Renal cortex interstitium (tissue), 11 donors: ENCODE measurements around the gene TMCC3. TPM values are rescaled to one million over a fixed set of nuclear protein-coding genes. Genes with fewer than 3 reads are reported as not detected.
"Not testable (repeated sequence)": the region's sequence is repeated elsewhere in the genome, so short reads cannot be mapped to it uniquely, and the experiment has no call there.

ENCODE experiments used
- DNase-seq, 11 donors: peaks; one replicate each; pipeline ENCODE4 v3.0.0-alpha.2; 2013; ENCODE audit warnings: low read depth in 9 of 11, low spot score in 4 of 11; ENCODE audit errors: extremely low read depth in 1 of 11
- polyA plus RNA-seq, 3 donors: library from polyadenylated mRNA; unstranded; fragments of 120-200 nt; gene quantifications; one replicate each; pipeline ENCODE4 v1.2.1, GENCODE V29; 2013; ENCODE audit not compliant: insufficient read length in 3 of 3

TMCC3 gene
- polyA plus RNA-seq, 3 donors = 39.8 to 41.5 (median 40.2) TPM

DNA sequence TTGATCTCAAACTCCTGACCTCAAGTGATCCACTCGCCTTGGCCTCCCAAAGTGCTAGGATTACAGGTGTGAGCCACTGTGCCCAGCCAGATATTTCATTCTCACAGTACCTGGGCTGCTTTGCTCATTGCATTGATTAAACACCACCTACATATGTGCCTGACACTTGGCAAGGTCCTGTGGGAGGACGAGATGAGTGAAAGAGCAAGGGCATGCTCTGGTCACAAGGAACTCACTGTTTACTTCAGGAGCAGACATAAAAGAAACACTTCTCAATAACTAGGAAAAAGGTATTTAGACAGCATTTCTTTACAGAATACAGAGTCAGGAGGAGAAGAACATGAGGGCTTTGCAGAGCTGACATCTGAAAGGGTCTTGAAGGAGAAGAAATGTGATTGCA, 91.7 kb downstream of the TMCC3 start:
- DNase-seq = no peak

DNA sequence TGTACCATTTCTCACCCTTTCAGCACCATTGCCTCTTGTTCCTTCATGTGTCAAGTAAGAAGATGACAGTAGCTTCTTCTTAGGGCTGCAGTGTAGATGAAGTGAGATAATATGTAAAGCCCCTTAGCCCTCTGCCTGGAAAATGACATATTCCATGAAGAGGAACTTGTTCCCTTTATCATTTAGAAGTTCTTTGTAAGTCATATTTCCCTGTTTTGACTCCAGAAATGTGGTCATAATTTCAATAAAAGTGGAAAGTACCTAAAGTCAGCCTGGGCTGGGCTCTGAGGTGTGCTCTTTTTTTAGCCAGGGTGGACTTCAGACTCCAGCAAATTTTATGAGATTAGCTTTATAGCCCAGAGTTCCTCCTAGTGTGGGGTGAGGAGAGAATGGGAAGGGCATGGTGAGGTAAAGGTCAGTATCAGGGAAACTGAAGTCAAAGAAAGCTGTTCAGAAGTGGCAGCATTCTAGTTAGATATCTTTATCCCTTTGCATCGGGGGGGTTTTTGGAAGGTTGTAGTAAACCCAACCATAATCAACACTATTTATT, 92.5 kb downstream of the TMCC3 start:
- DNase-seq = no peak

DNA sequence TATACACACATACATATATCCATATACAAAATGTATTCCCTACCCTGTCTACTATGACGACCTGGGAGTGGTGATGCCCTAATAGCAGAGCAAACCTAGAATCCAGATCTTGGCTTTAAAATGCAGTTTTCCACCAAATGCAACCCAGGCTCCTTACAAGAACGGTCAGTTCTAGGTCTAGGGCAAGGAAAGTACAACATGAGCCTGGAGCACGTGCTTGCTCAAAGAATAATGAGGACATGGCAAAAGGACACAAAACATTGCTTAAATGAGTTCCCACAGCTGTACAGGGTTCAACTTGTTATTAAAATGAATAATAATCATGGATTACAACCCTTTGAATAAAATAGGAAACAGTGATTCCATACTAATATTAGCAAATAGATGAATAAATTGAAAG, 94.7 kb downstream of the TMCC3 start:
- DNase-seq = no peak

DNA sequence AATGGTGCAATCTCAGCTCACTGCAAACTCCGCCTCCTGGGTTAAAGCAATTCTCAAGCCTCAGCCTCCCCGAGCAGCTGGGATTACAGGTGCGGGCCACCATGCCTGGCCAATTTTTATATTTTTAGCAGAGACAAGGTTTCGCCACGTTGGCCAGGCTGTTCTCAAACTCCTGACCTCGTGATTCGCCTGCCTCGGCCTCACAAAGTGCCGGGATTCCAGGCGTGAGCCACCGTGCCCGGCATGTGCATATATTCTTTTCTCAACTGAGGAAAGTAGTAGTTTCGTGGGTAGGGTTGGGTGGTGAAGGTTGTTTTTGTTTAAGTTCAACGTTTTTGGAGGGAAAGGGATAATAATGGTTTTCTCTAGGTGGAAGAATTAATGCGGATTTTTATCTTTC, 96.5 kb downstream of the TMCC3 start:
- DNase-seq = no peak

DNA sequence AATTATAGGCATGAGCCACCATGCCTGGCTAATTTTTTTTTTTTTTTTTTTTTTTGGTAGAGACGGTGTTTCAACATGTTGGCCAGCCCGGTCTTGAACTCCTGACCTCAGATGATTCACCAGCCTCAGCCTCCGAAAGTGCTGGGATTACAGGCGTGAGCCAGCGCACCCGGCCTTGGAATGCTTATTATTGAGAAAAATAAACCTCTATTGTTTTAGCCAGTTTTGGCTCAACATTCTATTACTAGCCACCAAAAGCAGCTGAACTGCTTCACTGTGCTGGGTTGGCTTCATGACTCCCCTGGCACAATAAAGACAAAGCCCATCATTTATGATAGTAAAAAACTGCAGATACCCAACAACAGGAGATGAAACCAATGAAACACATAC, 97.2 kb downstream of the TMCC3 start:
- DNase-seq = no peak

DNA sequence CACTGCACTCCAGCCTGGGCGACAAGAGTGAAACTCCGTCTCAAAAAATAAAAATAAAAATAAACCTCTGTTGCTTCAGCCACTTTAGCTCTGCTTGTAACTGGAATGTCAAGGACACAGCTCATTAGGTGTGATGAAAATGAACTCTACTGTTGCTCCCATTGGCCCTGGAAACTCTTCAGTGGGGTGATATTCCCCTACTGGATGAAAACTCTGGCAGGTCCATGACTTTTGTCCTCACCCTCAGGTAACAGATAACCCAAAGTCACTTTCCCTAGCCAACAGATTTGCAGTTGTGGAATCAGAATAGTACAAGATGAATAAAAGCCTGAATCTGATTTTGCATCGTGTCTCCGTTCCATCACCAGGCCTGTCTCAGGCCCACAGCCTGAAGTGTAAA, 98.5 kb downstream of the TMCC3 start:
- DNase-seq = no peak

DNA sequence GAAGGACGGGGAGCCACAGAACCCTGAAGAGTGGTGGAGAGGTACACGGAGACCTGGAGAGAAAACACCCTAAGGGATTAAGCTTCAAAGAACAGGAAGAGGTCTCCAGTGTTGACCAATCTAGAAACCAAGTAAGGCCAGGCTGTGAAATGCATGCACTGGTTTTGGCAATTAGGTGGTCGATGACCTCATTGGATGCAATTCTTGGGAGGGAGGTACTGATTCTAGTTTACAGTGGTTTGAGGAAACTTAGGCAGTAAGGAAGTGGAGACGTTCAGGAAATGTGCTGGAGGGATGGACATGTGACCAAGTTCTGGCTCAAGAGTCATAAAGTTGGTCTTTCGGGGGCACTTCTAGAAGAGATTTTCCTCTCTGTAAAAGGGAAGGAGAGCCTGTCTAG, 99.4 kb downstream of the TMCC3 start:
- DNase-seq = no peak

DNA sequence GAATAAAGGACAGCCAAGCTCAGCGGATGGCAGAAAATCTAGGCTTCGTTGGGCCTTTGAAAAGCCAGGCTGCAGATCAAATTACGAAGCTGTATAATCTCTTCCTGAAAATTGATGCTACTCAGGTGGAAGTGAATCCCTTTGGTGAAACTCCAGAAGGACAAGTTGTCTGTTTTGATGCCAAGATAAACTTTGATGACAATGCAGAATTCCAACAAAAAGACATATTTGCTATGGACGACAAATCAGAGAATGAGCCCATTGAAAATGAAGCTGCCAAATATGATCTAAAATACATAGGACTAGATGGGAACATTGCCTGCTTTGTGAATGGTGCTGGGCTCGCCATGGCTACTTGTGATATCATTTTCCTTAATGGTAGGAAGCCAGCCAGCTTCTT, 101.5 kb downstream of the TMCC3 start:
- not testable (repeated sequence) for DNase-seq

DNA sequence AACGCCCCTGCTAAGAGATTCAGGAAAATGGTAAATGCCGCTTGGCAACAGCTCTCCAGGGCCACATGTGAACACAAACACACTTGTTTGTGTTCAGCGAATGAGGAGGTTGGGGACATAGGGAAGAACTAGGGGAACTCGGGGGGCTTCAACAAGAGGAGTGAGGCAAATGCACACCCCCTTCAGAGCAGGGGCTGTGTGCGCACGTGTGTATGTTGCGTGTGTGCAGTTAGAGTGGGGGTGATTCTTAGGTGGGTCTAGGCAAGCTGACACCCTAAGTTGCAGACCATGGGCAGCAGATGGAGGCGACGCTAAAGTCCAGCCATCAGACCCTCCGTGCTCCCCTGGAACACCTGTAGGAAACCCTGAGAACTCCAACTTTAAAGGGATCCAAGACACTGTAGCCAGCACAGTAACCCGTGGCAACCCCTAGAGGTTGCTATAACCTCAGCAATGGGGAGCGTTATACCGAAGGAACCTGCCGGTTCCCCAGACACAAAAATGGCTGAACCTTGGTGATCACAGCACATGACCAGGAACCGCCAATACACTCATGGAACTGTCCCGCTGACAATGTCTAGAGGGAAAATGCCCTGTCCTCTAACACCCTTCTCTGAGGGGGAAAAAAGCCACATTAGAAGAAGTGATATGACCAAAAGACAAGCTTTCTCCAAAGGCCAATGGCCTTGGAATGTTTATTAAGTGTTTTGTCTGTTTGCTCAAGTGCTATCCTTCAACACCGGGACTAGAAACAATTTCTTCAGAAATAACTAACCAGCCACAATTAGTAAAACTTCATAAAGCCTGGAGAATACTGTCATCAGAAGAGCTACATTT, 104.2 kb downstream of the TMCC3 start:
- DNase-seq = peak in 10 of 11 donors; percentile 37 to 69 (median 50)

DNA sequence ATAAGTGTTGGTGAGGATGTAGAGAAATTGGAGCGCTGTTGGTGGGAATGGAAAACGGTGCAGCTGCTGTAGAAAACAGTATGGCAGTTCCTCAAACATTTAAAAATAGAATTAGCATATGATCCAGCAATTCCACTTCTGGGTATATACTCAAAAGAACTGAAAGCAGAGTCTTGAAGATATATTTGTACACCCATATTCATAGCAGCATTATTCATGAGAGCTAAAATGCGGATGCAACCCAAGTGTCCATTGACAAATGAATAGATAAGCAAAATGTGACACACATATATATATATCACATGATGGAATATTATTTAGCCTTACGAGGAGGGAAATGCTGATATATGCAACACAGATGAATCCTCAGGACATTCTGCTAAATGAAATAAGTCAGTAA, 106.0 kb downstream of the TMCC3 start:
- no peak for DNase-seq

DNA sequence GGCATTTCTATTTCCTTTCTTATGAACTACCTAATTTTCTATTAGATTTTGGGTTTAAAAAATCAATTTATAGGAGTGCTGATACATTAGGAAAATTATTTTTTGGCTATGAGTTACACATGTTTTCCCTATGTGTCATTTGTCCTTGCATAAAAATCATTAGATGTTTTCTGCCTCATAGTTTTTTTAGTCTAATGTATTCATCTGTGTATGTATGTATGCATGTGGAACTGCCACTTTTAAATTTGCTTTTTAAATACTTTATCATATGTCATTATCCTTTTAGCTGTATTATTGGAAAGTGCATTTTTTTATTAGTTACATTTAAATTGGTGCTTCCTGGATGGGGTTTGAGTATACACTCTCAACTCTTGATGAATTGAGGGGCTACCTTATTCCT, 112.0 kb downstream of the TMCC3 start:
- DNase-seq = no peak

DNA sequence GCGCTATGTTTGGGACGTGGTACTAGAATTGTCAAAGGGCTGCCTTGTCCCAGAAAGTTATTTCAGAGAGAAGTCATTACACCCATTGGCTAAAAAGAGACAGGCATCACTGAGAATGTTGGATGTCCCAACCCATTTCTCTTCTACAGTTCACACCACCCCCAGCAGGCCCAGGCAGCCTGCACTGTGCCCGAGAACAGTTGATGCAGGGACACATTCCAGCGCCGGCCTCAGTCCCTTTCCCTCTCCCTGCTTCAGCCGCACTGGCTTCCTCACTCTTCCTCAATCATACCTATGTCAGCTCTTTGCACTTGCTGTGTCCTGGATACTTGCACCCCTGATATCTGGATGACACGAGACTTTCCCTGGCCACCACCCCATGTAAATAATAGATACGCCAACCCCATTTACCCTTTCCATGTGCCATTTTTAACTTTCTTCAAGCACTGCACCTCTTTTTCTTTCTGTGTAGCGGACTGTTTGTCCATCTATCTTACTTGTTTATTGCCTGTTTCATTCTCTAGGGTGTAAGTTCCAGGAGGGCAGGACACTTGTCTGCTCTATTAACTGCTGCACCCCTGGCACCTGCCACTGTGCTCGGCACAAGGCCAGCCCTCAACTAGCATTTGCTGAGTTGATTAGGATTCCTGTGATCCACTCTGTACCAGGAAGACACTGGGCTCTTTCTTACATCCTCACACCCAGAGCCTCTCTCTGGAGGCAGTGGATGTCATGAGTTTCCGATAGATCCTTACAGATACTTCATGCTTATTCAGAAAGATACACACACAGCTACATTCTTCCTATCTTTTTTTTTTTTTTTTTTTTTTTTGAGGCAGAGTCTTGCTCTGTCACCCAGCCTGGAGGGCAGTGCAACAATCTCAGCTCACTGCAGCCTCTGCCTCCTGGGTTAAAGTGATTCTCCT, 114.1 kb downstream of the TMCC3 start:
- no peak for DNase-seq

DNA sequence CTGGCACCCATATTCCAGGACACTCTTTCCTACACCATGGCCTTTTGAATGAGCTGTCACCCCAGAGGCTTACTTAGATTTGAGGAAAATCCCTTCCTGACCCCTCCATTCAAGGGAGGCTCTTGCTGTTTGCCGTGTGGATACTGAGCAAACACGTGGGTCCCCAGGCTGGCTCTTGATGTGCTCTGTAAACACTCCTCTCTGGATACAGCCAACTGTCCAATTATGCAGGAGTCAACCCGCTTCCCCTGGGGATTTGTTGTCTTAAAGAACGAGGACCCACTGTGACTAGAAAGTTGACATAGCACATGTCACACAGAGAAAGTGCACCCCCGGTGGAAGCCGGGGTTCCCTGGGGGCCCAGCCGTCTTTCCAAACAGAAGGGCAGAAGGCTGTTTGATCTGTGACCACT, 114.8 kb downstream of the TMCC3 start:
- no peak for DNase-seq

DNA sequence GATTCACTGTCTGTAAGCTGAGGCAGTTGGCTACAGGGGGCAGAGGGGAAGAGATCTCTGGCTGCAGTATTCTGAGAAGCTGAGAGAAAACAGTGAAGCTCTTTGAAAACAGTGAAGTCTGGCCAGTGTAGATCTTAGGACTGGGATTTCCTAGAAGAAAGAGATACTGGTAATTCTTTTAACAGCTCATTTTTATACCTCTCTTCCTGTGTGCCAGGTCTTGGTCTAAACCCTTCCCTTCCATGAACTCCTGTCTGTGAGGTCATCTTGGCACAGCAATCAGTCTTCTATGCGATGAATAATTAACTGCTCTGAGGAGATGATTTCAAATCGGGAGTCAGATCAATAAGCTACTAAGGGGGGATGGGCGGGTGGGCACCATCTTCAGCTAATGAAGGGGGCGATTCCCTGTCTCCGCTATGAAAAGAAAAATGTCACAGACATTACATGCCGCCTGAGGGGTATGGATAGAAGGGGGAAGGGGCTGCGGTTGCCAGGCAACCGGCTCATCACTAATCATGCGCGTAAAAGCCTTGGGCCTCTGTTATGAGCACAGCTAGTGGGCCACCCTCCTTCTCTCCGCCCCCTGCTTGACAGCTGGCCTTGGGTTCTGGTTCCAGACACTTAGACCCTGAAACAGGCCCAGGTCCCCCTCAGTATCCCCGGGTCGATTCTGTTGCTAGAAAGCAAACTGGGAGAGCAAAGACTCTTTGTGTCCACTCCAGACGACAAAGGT, 115.4 kb downstream of the TMCC3 start:
- no peak for DNase-seq

DNA sequence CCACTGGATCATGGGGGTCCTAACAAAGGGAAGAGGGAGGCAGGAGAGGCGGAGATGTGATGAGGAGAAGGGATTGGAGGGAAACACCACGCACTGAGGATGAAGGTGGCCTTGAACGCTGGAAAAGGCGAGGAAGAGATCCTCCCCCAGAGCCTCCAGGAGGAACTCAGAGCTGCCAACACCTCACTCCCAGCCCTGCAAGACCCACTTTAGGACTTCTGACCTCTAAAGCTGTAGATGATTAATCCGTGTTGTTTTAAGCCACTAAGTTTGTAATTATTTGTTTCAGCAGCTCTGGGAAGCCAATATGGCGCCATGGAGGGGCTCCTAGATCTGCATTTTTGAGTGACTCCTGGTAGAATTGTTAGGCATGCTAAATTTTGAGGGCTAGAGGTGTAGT, 116.1 kb downstream of the TMCC3 start:
- no peak for DNase-seq

DNA sequence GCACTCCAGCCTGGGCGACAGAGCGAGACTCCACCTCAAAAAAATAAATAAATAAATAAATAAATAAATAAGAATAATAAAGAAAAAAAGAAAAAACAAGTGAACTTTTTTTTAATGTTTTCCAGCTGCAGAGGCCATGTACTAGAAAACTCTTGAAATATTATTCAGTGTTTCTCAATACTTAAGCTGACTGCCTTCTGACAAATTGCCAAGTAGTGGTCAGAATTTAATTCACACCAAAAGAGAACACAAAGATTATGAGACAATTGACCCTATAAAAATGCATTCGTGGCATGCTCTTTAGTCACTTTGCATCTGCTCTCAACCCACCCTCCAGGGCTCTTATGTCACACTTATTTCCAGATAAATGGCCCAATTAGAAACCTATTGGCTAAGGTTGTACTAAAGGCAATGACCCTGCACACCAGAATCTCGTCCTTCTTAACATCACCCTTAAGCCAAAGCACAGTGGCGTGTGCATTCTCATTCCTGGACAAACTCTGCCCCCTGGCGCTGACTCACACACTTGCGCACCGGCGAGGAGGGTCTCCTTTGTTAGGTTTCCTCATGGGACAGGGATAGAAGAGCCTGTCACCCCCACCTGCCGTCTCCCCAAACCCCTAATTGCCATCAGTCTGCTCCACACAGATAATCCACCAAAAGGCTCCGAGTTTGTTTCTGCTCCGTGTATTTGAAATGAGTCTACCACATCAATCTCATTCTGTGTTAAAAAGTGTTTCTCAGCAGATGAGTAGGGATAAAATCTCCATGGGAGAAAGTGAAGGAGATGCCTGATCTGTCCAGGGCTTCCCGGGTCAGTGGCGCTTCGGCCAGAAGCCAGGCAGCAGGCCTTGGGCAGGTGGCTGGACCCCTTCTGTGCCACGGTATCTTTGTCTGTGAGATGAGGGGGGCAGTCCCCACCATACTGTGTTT, 117.6 kb downstream of the TMCC3 start:
- DNase-seq = peak; percentile 38 to 70 (median 57)

DNA sequence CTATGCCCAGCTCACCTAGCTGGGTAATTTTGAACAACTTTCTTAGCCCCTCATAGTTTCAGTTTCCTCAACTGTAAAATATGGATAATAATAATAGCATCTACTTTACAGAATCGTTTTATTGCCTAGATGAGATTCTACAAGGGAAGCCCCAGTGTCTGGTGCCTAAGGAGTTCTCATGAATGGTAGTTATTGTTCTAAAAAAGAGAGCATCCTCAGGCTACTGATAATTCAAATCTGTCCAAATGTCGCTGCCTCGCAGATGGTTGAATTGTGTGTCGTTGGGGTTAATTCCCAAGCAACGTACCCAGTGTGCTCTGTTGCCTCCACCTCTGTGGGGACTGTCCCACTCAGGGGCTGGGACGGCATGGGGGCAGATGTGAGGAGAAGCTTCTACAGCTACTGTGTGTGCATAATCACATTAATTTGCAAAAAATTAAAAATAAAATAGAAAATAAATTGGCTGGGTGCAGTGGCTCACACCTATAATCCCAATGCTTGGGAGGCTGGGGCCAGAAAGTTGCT, 119.1 kb downstream of the TMCC3 start:
- DNase-seq = no peak

DNA sequence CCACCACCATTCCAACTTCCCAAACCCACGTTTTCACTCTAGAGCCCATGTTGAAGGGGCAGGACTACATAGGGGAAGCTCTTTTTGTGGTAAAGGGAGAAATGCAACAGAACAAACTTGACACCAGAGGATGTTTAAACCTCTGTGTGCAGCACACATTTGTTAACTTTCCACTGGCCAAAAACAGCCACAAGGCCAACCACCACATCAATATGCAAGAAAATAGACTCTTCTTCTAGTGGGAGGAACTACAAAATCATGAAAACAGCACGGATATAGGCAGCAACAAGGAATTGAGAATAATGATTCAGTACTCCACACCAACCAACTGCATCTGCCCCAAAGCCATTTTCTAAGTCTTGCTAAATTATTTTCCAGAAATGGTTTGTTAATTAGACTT, 124.4 kb downstream of the TMCC3 start:
- DNase-seq = no peak
